NCI-H1417 (cell line): ENCODE measurements around the gene YY1.
A peak's percentile ranks its signal among the peaks of the same experiment; 100 is the strongest.
"Not testable (repeated sequence)": the region's sequence is repeated elsewhere in the genome, so short reads cannot be mapped to it uniquely, and the experiment has no call there.

Experiments used
- DNase-seq, 3 experiments: peaks; one replicate each; lab custom pipeline; 2025; lab: John Stamatoyannopoulos, UW

YY1 gene

GRCh38 chr14:100213956-100214769 is 24.8 kb upstream of the YY1 start:
- peak; percentile 97 to 98 (median 97) for DNase-seq

GRCh38 chr14:100214770-100215083 is 24.2 kb upstream of the YY1 start:
- no peak for DNase-seq

GRCh38 chr14:100215330-100215885 is 23.5 kb upstream of the YY1 start:
- DNase-seq = no peak

- no peak for DNase-seq
These were observed 19.7 kb upstream of the YY1 start for GRCh38 chr14:100219126-100219785.

GRCh38 chr14:100221533-100222223 is 17.3 kb upstream of the YY1 start:
- DNase-seq = peak; percentile 70 to 87 (median 86)

- DNase-seq = no peak
These were observed 16.5 kb upstream of the YY1 start for GRCh38 chr14:100222224-100223093.

- DNase-seq = no peak
These were observed 15.4 kb upstream of the YY1 start for GRCh38 chr14:100223332-100224201.

GRCh38 chr14:100224229-100224866 is 14.6 kb upstream of the YY1 start:
- DNase-seq = no peak

GRCh38 chr14:100225169-100225568 is 13.8 kb upstream of the YY1 start:
- DNase-seq = no peak

GRCh38 chr14:100230361-100230760 is 8.6 kb upstream of the YY1 start:
- DNase-seq = no peak

GRCh38 chr14:100234511-100234910 is 4.4 kb upstream of the YY1 start:
- no peak for DNase-seq

GRCh38 chr14:100236271-100236818 is 2.6 kb upstream of the YY1 start:
- DNase-seq = not testable (repeated sequence)

- no peak for DNase-seq
These were observed 2.1 kb upstream of the YY1 start for GRCh38 chr14:100236881-100237280.

- peak; percentile 38 to 81 (median 79) for DNase-seq
These were observed 1.1 kb upstream of the YY1 start for GRCh38 chr14:100237735-100238418.

GRCh38 chr14:100239211-100239839 is 381 bp downstream of the YY1 start:
- peak in 1 of 3 experiments; percentile 60 for DNase-seq

- DNase-seq = peak; percentile 90 to 92 (median 90)
These were observed 1.1 kb downstream of the YY1 start for GRCh38 chr14:100239840-100240667.

- no peak for DNase-seq
These were observed 1.7 kb downstream of the YY1 start for GRCh38 chr14:100240668-100241032.

- DNase-seq = peak in 1 of 3 experiments; percentile 41
These were observed 2.3 kb downstream of the YY1 start for GRCh38 chr14:100241279-100241678.
